Left lung (tissue), 10 donors: ENCODE measurements around the gene ITM2C. TPM values are rescaled to one million over a fixed set of nuclear protein-coding genes. Genes with fewer than 3 reads are reported as not detected.

ENCODE experiments used
- ATAC-seq: fragments of 200-7000 bp; cut with Tn5 transposase; one replicate; pipeline ENCODE4 v1.9.1; 2020; ENCODE audit warnings: moderate library complexity
- DNase-seq, 4 donors: peaks; one replicate each; pipeline ENCODE4 v3.0.0-alpha.2; 2013 to 2020
- H3K27ac ChIP-seq, 2 donors: fragments of 200-600 bp; sonication (generic) in 1 of 2; one replicate each; pipeline versions ENCODE4 v1.5.0 to v1.8.0; 2020 to 2021
- H3K27me3 ChIP-seq, 2 donors: fragments of 200-600 bp; sonication (generic) in 1 of 2; one replicate each; pipeline versions ENCODE4 v1.5.0 to v1.8.0; 2020 to 2021
- H3K36me3 ChIP-seq, 2 donors: fragments of 200-600 bp; sonication (generic) in 1 of 2; one replicate each; pipeline versions ENCODE4 v1.5.0 to v1.8.0; 2020 to 2021
- H3K4me1 ChIP-seq, 2 donors: fragments of 200-600 bp; one replicate each; pipeline ENCODE4 v1.8.0; 2021
- H3K4me3 ChIP-seq, 2 donors: fragments of 200-600 bp; sonication (generic) in 1 of 2; one replicate each; pipeline versions ENCODE4 v1.5.0 to v1.8.0; 2020 to 2021; ENCODE audit warnings: mild to moderate bottlenecking in 1 of 2
- H3K9me3 ChIP-seq, 2 donors: fragments of 200-600 bp; sonication (generic) in 1 of 2; one replicate each; pipeline versions ENCODE4 v1.5.0 to v1.8.0; 2020 to 2021
- intact Hi-C, 2 donors: fragments of 100-400 bp; cut with DNase I; formaldehyde crosslinking; loops; one replicate each; pipeline versions ENCODE4 v1.11.2 to v1.14.2; 2022
- polyA plus RNA-seq, 6 donors: library from polyadenylated mRNA; unstranded; fragments of 120-200 nt; gene quantifications; one replicate each; pipeline ENCODE4 v1.2.1, GENCODE V29; 2013; ENCODE audit not compliant: insufficient read length in 6 of 6
- total RNA-seq, 2 donors: library from RNA; stranded (reverse); fragmentation: NEBNext Ultra II Directional; extraction: Animal tissue kit (Norgen Biotek cat#: 25700); gene quantifications; one replicate each; pipeline ENCODE4 v1.2.1, GENCODE V29; 2021
- TF ChIP-seq, protein P1 (sequence below), 2 donors: fragments of 200-600 bp; sonication (generic) in 1 of 2; IDR thresholded peaks; one replicate each; pipeline versions ENCODE4 v1.5.0 to v1.8.0; 2021; ENCODE audit warnings: antibody characterized with exemption in 2 of 2
- donor health status: DM: no; HTN: yes; CAD: no.
- donor health status: DM: no; HTN: no; CAD: no.

Gene ITM2C
- total and polyA plus RNA-seq, 8 donors = 32.0 to 356 (median 283) TPM

DNA sequence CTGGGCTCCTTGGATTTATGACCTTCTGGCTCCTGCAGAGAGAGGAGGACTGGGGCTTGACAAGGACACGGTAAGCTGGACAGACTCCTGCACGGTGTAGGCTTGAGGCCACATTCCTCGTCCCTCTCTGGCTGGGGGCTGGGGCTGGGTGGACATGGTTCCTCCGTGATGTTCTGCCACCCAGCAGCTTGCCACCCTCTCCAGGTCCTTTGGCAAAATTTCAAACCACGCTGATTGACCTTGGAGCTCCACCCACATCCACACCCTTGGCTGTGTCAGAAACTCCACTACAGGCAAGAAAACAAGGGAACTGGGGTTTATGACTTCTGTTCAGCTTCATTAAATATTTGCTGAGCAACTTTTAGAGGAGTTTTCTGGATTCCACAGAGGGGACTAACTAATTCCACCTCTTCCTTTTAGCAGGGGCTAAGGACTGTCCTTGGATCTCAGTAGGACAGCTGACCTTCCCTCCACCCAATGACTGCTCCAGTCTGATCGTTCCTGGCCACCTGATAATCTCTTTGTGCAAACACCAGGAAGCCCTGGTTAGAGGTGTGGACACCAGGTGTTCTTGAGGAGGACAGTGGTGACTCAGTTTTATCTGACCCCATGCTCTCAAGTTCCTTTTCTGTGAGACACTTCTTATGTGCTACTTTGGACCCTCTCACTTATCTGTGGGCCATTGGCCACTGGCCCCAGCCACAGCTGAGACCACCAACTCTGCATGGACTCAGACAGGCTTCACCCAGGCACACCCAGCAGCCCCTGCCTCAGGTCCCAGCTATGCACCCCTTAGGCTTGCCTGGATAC is 31.0 kb downstream of the ITM2C start:
- ATAC-seq (peak; percentile 49), DNase-seq (no peak)
- TF ChIP-seq, protein P1, sequence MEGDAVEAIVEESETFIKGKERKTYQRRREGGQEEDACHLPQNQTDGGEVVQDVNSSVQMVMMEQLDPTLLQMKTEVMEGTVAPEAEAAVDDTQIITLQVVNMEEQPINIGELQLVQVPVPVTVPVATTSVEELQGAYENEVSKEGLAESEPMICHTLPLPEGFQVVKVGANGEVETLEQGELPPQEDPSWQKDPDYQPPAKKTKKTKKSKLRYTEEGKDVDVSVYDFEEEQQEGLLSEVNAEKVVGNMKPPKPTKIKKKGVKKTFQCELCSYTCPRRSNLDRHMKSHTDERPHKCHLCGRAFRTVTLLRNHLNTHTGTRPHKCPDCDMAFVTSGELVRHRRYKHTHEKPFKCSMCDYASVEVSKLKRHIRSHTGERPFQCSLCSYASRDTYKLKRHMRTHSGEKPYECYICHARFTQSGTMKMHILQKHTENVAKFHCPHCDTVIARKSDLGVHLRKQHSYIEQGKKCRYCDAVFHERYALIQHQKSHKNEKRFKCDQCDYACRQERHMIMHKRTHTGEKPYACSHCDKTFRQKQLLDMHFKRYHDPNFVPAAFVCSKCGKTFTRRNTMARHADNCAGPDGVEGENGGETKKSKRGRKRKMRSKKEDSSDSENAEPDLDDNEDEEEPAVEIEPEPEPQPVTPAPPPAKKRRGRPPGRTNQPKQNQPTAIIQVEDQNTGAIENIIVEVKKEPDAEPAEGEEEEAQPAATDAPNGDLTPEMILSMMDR (IDR thresholded peaks at IDR 0.05) = no peak
- Histone ChIP-seq H3K27me3 (peaks cover 0 to 14% of the 10 kb centered on the region in 2 donors), H3K27ac (no peak overlapping the region), H3K4me1 (no peaks in the 10 kb centered on the region), H3K9me3 (no peaks in the 10 kb centered on the region), H3K36me3 (no peaks in the 10 kb centered on the region), H3K4me3 (no peak overlapping the region)
- intact Hi-C loops = no loop called here

DNA sequence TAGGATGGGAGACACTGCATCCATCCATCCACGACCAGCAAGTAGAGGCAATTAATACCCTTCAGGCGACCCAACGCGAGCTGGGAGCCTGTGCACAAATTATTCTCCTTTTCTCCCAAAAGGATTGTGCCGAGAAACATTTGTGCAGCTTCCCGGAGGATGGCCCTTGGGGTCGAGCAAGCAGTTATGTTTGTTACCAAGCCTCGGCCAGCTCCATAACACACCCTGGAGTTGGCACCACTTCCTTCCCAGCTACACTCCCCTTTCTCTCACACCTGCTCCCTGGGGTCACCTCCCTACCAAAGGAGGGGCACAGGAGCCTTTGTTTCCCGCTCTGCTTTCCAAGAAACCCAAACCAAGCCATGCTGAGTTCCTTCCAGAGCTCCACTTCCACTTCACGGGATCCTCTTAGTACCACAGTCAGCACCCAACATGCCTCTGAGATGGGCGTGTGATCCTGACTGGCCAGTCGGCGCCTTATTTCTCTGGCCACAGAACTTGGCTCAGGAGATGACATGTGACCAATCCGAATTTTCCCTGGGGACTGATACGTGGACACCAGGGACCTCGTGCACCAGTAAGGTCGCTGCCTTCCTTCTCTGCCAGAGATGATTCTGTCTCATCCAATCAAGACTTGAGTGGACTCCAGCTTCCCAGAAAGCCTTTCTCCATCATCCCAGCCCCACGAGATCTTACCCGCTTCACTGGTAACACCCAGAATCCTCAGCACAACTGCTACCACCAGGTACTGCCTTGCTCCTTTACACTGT is 31.8 kb downstream of the ITM2C start:
- Histone ChIP-seq H3K27me3 (peaks cover 0 to 14% of the 10 kb centered on the region in 2 donors), H3K36me3 (no peaks in the 10 kb centered on the region), H3K4me1 (no peaks in the 10 kb centered on the region), H3K9me3 (no peaks in the 10 kb centered on the region), H3K27ac (no peak overlapping the region), H3K4me3 (no peak overlapping the region)
- ATAC-seq (no peak), DNase-seq (no peak)
- intact Hi-C loops = no loop called here
- TF ChIP-seq, protein P1 (IDR thresholded peaks at IDR 0.05) = no peak

DNA sequence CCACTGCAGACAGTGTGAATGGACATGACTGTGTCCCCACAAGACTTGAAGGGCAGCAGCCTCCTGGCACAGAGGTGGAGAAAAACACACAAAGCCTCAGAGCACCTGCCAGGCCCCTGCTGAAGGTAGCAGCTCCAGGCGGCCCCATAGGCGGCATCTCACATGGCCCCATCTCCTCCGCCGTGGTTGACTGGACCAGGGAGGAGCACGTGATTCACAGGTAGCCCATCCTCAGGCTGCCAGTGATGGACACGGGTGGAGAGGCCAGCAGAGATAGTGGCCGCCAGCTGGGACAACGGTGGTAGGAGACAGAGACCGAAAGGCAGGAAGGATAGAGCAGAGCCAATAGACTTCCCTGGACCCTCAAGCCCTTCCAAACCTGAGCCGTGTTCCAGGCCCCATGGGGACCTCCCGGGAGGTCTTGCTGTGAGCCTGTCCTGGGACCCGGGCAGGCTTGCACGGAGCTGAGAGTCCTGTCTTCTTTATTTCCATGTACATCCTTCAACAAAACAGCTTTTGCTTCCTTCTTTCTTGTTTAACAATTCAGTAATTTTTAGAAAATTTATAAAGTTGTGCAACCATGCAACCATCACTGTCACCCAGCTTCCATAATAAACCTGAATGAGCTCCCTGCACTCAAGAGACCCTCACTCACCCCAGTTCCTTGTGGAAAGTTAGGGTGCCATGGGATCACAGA is 33.4 kb downstream of the ITM2C start:
- Histone ChIP-seq H3K27ac (no peak overlapping the region), H3K27me3 (peaks cover 0 to 5% of the 10 kb centered on the region in 2 donors), H3K9me3 (no peaks in the 10 kb centered on the region), H3K4me1 (no peaks in the 10 kb centered on the region), H3K4me3 (no peak overlapping the region), H3K36me3 (no peaks in the 10 kb centered on the region)
- DNase-seq (no peak), ATAC-seq (no peak)
- TF ChIP-seq, protein P1 (IDR thresholded peaks at IDR 0.05) = no peak
- intact Hi-C loops = no loop called here

DNA sequence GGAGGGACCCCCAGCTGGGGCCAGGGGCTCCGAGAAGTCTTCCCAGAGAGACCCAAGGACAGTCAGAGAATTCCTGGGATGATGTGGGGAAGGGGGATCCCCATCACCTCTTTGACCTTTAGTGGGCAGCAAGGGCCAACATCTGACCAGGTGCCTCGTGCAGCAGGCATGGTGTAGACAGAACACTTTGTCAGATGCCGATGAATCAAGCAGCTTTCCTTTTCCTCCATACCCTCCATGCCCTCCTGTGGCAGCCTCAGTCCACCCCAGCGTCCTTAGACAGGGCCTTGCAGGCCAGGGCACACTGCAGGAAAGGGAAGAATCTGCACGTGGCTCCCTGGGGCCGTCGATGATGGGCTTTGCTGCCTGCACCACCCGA is 34.0 kb downstream of the ITM2C start:
- no peak for ATAC-seq
- no peak for DNase-seq
- Histone ChIP-seq H3K4me1 (no peaks in the 10 kb centered on the region), H3K27ac (no peak overlapping the region), H3K27me3 (peaks cover 0 to under 1% of the 10 kb centered on the region in 2 donors), H3K4me3 (no peak overlapping the region), H3K36me3 (no peaks in the 10 kb centered on the region), H3K9me3 (no peaks in the 10 kb centered on the region)
- intact Hi-C loops = no loop called here
- TF ChIP-seq, protein P1 (IDR thresholded peaks at IDR 0.05) = no peak

DNA sequence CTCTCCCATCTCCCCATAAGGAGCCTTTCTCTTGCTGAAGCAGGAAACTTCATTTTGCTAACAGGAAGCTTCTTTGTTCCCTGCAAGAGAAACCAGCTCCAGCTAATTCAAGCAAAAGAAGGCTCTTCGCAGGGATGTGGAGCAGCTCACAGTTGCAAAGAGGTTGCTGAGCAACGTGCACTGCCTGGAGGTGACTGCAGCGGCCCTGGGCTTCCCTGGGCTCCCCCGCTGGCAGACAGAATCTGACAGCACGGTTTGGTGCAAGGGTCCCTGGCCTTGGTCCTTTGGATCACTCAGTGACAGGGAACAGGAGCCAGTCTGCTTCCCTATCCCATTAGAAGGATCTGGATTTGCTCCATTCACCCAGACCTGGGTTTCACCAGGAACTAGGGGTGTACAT is 34.5 kb downstream of the ITM2C start:
- intact Hi-C loops = no loop called here
- Histone ChIP-seq H3K4me1 (no peaks in the 10 kb centered on the region), H3K36me3 (no peaks in the 10 kb centered on the region), H3K4me3 (no peak overlapping the region), H3K27me3 (no peaks in the 10 kb centered on the region), H3K27ac (no peak overlapping the region), H3K9me3 (no peaks in the 10 kb centered on the region)
- no peak for DNase-seq
- ATAC-seq = no peak
- TF ChIP-seq, protein P1 (IDR thresholded peaks at IDR 0.05) = no peak
